ENCODE results near the gene CAMK4. TPM values are rescaled to one million over a fixed set of nuclear protein-coding genes. Genes with fewer than 3 reads are reported as not detected.

CAMK4 gene
- total and polyA plus RNA-seq, 2 donors (not counting 1 experiment from before 2014, with no cell fraction given): 0.83 to 5.9 TPM

GRCh38 chr5:111478898-111479297 lies 254.7 kb downstream of the CAMK4 start:
- no peak overlapping the region for H2AFZ ChIP-seq (ENCODE audit: low read length)
- no peak overlapping the region for H3K27ac ChIP-seq (ENCODE audit: insufficient read depth, low read length)
- H3K27me3 ChIP-seq (ENCODE audit: control insufficient read depth, insufficient read depth, low read length): no peaks in the 10 kb centered on the region
- H3K9ac ChIP-seq (ENCODE audit: insufficient read depth, low read length): no peak overlapping the region
- no peak overlapping the region for H3K4me3 ChIP-seq (replicated peaks in 1 of 4; ENCODE audit: control extremely low read depth in 1 of 4, insufficient read depth in 1 of 4, low read depth in 3 of 4, low read length in 4 of 4)
- DNase-seq (ENCODE audit: low read depth in 2 of 2): no peak
- H4K20me1 ChIP-seq (ENCODE audit: control insufficient read depth, extremely low read depth, insufficient read depth, low read length): no peaks in the 10 kb centered on the region
- H3K4me2 ChIP-seq (ENCODE audit: extremely low read depth, insufficient read depth, low read length): no peak overlapping the region
- H3K79me2 ChIP-seq (ENCODE audit: control insufficient read depth, insufficient read depth, low read length): no peaks in the 10 kb centered on the region
- H3K36me3 ChIP-seq (ENCODE audit: control insufficient read depth, insufficient read depth, low read length): no peaks in the 10 kb centered on the region
- TF ChIP-seq CTCF (conservative IDR thresholded peaks at IDR 0.05 in 1 of 2, IDR thresholded peaks at IDR 0.05 in 1 of 2; ENCODE audit: low read depth in 1 of 2, low read length in 2 of 2): no peak
- no peak for TF ChIP-seq EZH2 (IDR thresholded peaks at IDR 0.05; ENCODE audit: low read length, missing control alignments)
- no peaks in the 10 kb centered on the region for H3K9me3 ChIP-seq (ENCODE audit: control insufficient read depth, insufficient read depth, low read depth, low read length)
- no peaks in the 10 kb centered on the region for H3K4me1 ChIP-seq (ENCODE audit: control insufficient read depth, extremely low read depth, insufficient read depth, low read length)

GRCh38 chr5:111480346-111480745 lies 256.2 kb downstream of the CAMK4 start:
- Histone ChIP-seq H3K36me3 (ENCODE audit: control insufficient read depth, insufficient read depth, low read length) (no peaks in the 10 kb centered on the region), H3K27me3 (ENCODE audit: control insufficient read depth, insufficient read depth, low read length) (no peaks in the 10 kb centered on the region), H3K27ac (ENCODE audit: insufficient read depth, low read length) (no peak overlapping the region), H2AFZ (ENCODE audit: low read length) (no peak overlapping the region), H3K79me2 (ENCODE audit: control insufficient read depth, insufficient read depth, low read length) (no peaks in the 10 kb centered on the region), H4K20me1 (ENCODE audit: control insufficient read depth, extremely low read depth, insufficient read depth, low read length) (no peaks in the 10 kb centered on the region), H3K9me3 (ENCODE audit: control insufficient read depth, insufficient read depth, low read depth, low read length) (no peaks in the 10 kb centered on the region), H3K4me3 (replicated peaks in 1 of 4; ENCODE audit: control extremely low read depth in 1 of 4, insufficient read depth in 1 of 4, low read depth in 3 of 4, low read length in 4 of 4) (no peak overlapping the region), H3K4me2 (ENCODE audit: extremely low read depth, insufficient read depth, low read length) (no peak overlapping the region), H3K4me1 (ENCODE audit: control insufficient read depth, extremely low read depth, insufficient read depth, low read length) (no peaks in the 10 kb centered on the region), H3K9ac (ENCODE audit: insufficient read depth, low read length) (no peak overlapping the region)
- TF ChIP-seq EZH2 (IDR thresholded peaks at IDR 0.05; ENCODE audit: low read length, missing control alignments): no peak
- no peak for TF ChIP-seq CTCF (conservative IDR thresholded peaks at IDR 0.05 in 1 of 2, IDR thresholded peaks at IDR 0.05 in 1 of 2; ENCODE audit: low read depth in 1 of 2, low read length in 2 of 2)
- no peak for DNase-seq (ENCODE audit: low read depth in 2 of 2)

- Histone ChIP-seq H4K20me1 (ENCODE audit: control insufficient read depth, extremely low read depth, insufficient read depth, low read length) (no peaks in the 10 kb centered on the region), H3K4me1 (ENCODE audit: control insufficient read depth, extremely low read depth, insufficient read depth, low read length) (no peaks in the 10 kb centered on the region), H3K79me2 (ENCODE audit: control insufficient read depth, insufficient read depth, low read length) (no peaks in the 10 kb centered on the region), H3K36me3 (ENCODE audit: control insufficient read depth, insufficient read depth, low read length) (no peaks in the 10 kb centered on the region), H3K4me2 (ENCODE audit: extremely low read depth, insufficient read depth, low read length) (no peak overlapping the region), H2AFZ (ENCODE audit: low read length) (no peak overlapping the region), H3K4me3 (replicated peaks in 1 of 4; ENCODE audit: control extremely low read depth in 1 of 4, insufficient read depth in 1 of 4, low read depth in 3 of 4, low read length in 4 of 4) (peak overlapping the region in 1 of 4 experiments; percentile 36), H3K27ac (ENCODE audit: insufficient read depth, low read length) (no peak overlapping the region), H3K27me3 (ENCODE audit: control insufficient read depth, insufficient read depth, low read length) (no peaks in the 10 kb centered on the region), H3K9ac (ENCODE audit: insufficient read depth, low read length) (no peak overlapping the region), H3K9me3 (ENCODE audit: control insufficient read depth, insufficient read depth, low read depth, low read length) (no peaks in the 10 kb centered on the region)
- peak in 1 of 2 donors; percentile 28 for DNase-seq (ENCODE audit: low read depth in 2 of 2)
- TF ChIP-seq CTCF (conservative IDR thresholded peaks at IDR 0.05 in 1 of 2, IDR thresholded peaks at IDR 0.05 in 1 of 2; ENCODE audit: low read depth in 1 of 2, low read length in 2 of 2): no peak
- no peak for TF ChIP-seq EZH2 (IDR thresholded peaks at IDR 0.05; ENCODE audit: low read length, missing control alignments)
These were observed 261.9 kb downstream of the CAMK4 start for GRCh38 chr5:111486055-111486454.

Data from fibroblast of lung (primary cell).